CD14-positive monocyte (primary cell): ENCODE results near the gene MAST1. TPM values are rescaled to one million over a fixed set of nuclear protein-coding genes. Genes with fewer than 3 reads are reported as not detected.
A peak's percentile ranks its signal among the peaks of the same experiment; 100 is the strongest.

ENCODE experiments used
- DNase-seq, 3 donors: peaks; one replicate each; pipeline ENCODE4 v3.0.0-alpha.2; 2011 to 2022
- H2AFZ ChIP-seq: 2 replicates; pipeline ENCODE4 v1.6.0; 2012; ENCODE audit warnings: mild to moderate bottlenecking, low read depth, low read length, inconsistent platforms; ENCODE audit not compliant: insufficient read depth, poor library complexity, severe bottlenecking
- H3K27ac ChIP-seq, 2 donors: 1 replicate in 1 of 2; 2 replicates in 1 of 2; pipeline ENCODE4 v1.5.1; 2012 to 2013; ENCODE audit warnings: low read length in 2 of 2, control low read depth in 1 of 2, inconsistent platforms in 1 of 2, low read depth in 1 of 2, mild to moderate bottlenecking in 1 of 2
- H3K27me3 ChIP-seq, 2 donors: one replicate each; pipeline versions ENCODE4 v1.6.0 to v1.6.1; 2011 to 2013; ENCODE audit warnings: low read length in 2 of 2; ENCODE audit not compliant: control insufficient read depth in 2 of 2, insufficient read depth in 2 of 2
- H3K36me3 ChIP-seq, 2 donors: replicated peaks in 1 of 2; 1 replicate in 1 of 2; 2 replicates in 1 of 2; pipeline versions ENCODE4 v1.5.1 to v1.6.1; 2012 to 2013; ENCODE audit warnings: low read length in 2 of 2, control low read depth in 1 of 2, inconsistent platforms in 1 of 2, mild to moderate bottlenecking in 1 of 2; ENCODE audit not compliant: insufficient read depth in 2 of 2, control insufficient read depth in 1 of 2
- H3K4me1 ChIP-seq, 2 donors: 1 replicate in 1 of 2; 2 replicates in 1 of 2; pipeline versions ENCODE4 v1.5.1 to v1.6.1; 2012 to 2013; ENCODE audit warnings: low read length in 2 of 2, control low read depth in 1 of 2, inconsistent platforms in 1 of 2, mild to moderate bottlenecking in 1 of 2, moderate library complexity in 1 of 2; ENCODE audit not compliant: insufficient read depth in 2 of 2, control insufficient read depth in 1 of 2
- H3K4me2 ChIP-seq: replicated peaks from 2 replicates; pipeline ENCODE3; 2012; ENCODE audit warnings: low read length, moderate library complexity, mild to moderate bottlenecking; ENCODE audit not compliant: poor library complexity, severe bottlenecking; ENCODE audit errors: extremely low read depth
- H3K4me3 ChIP-seq, 3 experiments: fragments of 200-600 bp in 1 of 3; sonication (generic) in 1 of 3; replicated peaks in 1 of 3; 1 replicate in 2 of 3; 2 replicates in 1 of 3; pipeline ENCODE4 v1.5.1; 2011 to 2013; ENCODE audit warnings: low read length in 3 of 3, mild to moderate bottlenecking in 3 of 3, control low read depth in 2 of 3, low read depth in 2 of 3, inconsistent platforms in 1 of 3, moderate library complexity in 1 of 3
- H3K79me2 ChIP-seq: 2 replicates; pipeline ENCODE4 v1.6.0; 2012; ENCODE audit warnings: mild to moderate bottlenecking, control low read depth, inconsistent platforms, low read length, moderate library complexity; ENCODE audit not compliant: insufficient read depth
- H3K9ac ChIP-seq: 2 replicates; pipeline ENCODE4 v1.6.0; 2017; ENCODE audit warnings: low read length, mild to moderate bottlenecking; ENCODE audit not compliant: insufficient read depth, poor library complexity, severe bottlenecking
- H3K9me3 ChIP-seq, 2 donors: replicated peaks in 1 of 2; 1 replicate in 1 of 2; 2 replicates in 1 of 2; pipeline versions ENCODE4 v1.5.1 to v1.6.1; 2012 to 2013; ENCODE audit warnings: low read length in 2 of 2, control low read depth in 1 of 2; ENCODE audit not compliant: control insufficient read depth in 1 of 2, insufficient read depth in 1 of 2
- H4K20me1 ChIP-seq: 2 replicates; pipeline ENCODE4 v1.6.0; 2012; ENCODE audit warnings: mild to moderate bottlenecking, low read length, control low read depth, moderate library complexity; ENCODE audit not compliant: insufficient read depth
- H3K27ac Mint-ChIP-seq, 7 donors: one replicate each; pipeline ENCODE4 v1.8.0; 2020; ENCODE audit warnings: mild to moderate bottlenecking in 7 of 7, mixed read lengths in 7 of 7, moderate library complexity in 6 of 7, inconsistent platforms in 2 of 7
- H3K27me3 Mint-ChIP-seq, 3 donors: one replicate each; pipeline ENCODE4 v1.8.0; 2021 to 2022; ENCODE audit warnings: low read depth in 3 of 3, mild to moderate bottlenecking in 3 of 3, mixed read lengths in 3 of 3, moderate library complexity in 3 of 3, inconsistent platforms in 1 of 3
- H3K36me3 Mint-ChIP-seq, 2 donors: one replicate each; pipeline ENCODE4 v1.8.0; 2020; ENCODE audit warnings: mixed read lengths in 2 of 2, inconsistent platforms in 1 of 2, mild to moderate bottlenecking in 1 of 2
- H3K4me1 Mint-ChIP-seq: one replicate; pipeline ENCODE4 v1.8.0; 2020; ENCODE audit warnings: mild to moderate bottlenecking, mixed read lengths
- H3K4me3 Mint-ChIP-seq, 2 donors: one replicate each; pipeline ENCODE4 v1.8.0; 2020; ENCODE audit warnings: mild to moderate bottlenecking in 2 of 2, mixed read lengths in 2 of 2, moderate library complexity in 1 of 2
- H3K9me3 Mint-ChIP-seq, 7 donors: one replicate each; pipeline ENCODE4 v1.8.0; 2020 to 2022; ENCODE audit warnings: mixed read lengths in 7 of 7, mild to moderate bottlenecking in 6 of 7, moderate library complexity in 6 of 7, inconsistent platforms in 2 of 7
- CTCF ChIP-seq: fragments of 200-600 bp; IDR thresholded peaks from one replicate; pipeline ENCODE4 v1.8.0; 2022; ENCODE audit warnings: antibody characterized with exemption, mild to moderate bottlenecking
- whole genome bisulfite sequencing: methylation state at CpG from one replicate; pipeline ENCODE4 v1.1.5; 2013; ENCODE audit warnings: missing lambda C conversion rate; ENCODE audit not compliant: insufficient coverage; 5-methylcytosine and 5-hydroxymethylcytosine counted together
- intact Hi-C, 2 donors: fragments of 100-400 bp; cut with micrococcal nuclease; formaldehyde crosslinking; loops; one replicate each; pipeline versions ENCODE4 v1.15.0 to v1.15.1; 2023
- polyA plus RNA-seq, 3 donors: library from polyadenylated mRNA; depleted of rRNA in 1 of 3; unstranded in 2 of 3; stranded (reverse) in 1 of 3; fragments of 300-500 nt in 2 of 3; fragments of >200 nt in 1 of 3; fragmentation: Illumina TruSeq in 2 of 3; gene quantifications; 1 replicate in 2 of 3; 2 replicates in 1 of 3; pipeline ENCODE4 v1.2.3, GENCODE V29; 2012 to 2021

Gene MAST1
- polyA plus RNA-seq, 3 donors = 0.28 to 3.6 (median 1.1) TPM

DNA sequence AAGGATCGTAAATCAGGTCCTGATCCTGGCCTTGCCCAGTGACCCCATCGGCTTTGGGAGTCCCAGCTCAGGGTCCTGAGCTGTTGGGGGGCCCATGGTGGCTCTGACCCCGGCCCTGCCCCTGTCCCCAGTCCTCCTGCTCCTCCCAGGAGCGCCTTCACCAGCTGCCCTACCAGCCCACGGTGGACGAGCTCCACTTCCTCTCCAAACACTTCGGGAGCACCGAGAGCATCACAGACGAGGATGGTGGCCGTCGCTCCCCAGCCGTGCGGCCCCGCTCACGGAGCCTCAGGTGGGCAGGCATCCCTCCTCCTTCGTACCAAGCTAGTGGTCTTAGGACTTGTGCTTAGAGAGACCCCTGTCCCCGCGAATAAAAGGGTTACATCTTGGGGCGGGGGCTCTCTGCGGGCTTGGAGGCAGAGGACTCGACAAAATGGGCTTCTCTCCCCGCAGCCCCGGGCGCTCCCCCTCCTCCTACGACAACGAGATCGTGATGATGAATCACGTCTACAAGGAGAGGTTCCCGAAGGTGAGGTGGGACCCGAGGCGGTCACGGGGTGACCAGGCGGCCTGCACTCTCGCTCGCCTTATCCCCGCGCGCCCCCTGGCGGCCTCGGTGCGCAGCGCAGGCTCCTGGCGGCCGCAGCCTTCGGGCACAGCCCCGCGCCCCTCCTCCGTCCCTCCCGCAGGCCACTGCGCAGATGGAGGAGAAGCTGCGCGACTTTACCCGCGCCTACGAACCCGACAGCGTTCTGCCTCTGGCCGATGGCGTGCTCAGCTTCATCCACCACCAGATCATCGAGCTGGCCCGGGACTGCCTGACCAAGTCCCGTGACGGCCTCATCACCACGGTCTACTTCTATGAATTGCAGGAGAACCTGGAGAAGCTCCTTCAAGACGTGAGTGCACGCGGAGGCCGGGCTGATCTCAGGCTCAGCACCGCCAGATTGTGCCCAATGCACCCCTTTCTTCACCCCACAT, 9.1 kb downstream of the MAST1 start:
- no peak overlapping the region for H3K9ac ChIP-seq
- Mint-ChIP-seq H3K4me1 (peaks cover 9% of the 10 kb centered on the region), H3K27me3 (peaks cover 30 to 53% (median 32%) of the 10 kb centered on the region in 3 donors), H3K9me3 (peaks cover 0 to 2% (median 0%) of the 10 kb centered on the region in 7 donors), H3K4me3 (peak overlapping the region; percentile 45 to 81), H3K36me3 (no peaks in the 10 kb centered on the region), H3K27ac (peak overlapping the region in 4 of 7 donors; percentile 13 to 78 (median 55))
- no peaks in the 10 kb centered on the region for H3K9me3 ChIP-seq
- peaks cover 11 to 12% of the 10 kb centered on the region in 2 donors for H3K4me1 ChIP-seq
- peak; percentile 84 to 94 (median 86) for DNase-seq
- WGBS = 12% methylated on average over 63 of the region's 69 CpGs
- H3K4me2 ChIP-seq = peak overlapping the region; percentile 57
- peak overlapping the region; percentile 80 for H2AFZ ChIP-seq
- H3K4me3 ChIP-seq = peak overlapping the region in 1 of 3 experiments; percentile 42
- H3K27me3 ChIP-seq = peaks cover 0 to 25% of the 10 kb centered on the region in 2 donors
- peak; percentile 99 for TF ChIP-seq CTCF
- H3K36me3 ChIP-seq = no peaks in the 10 kb centered on the region
- H4K20me1 ChIP-seq = no peaks in the 10 kb centered on the region
- no peak overlapping the region for H3K27ac ChIP-seq
- intact Hi-C loops = loop anchor here (2.0 to 5.0 kb wide), 4 partner anchors 50 to 85 kb away; no protein-coding TSS in a partner anchor
- no peaks in the 10 kb centered on the region for H3K79me2 ChIP-seq

DNA sequence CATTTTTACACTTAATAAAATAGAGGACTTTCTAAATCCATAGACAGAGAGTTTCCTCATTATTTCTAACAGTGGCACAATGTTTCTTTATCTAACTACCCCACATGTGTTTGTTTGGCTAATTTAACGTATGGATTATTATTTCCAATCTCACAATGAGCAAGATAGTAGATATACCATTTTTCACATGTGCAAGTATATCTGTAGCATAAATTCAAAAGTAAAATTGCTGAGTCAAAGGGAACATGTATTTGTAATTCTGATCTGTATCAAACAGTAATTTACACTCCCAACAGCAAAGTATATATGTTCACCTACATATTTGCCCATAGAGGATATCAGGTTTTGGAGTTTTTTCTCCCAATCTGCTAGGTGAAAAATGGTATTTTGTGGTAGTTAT, 18.3 kb downstream of the MAST1 start:
- Mint-ChIP-seq H3K27me3 (peaks cover 4 to 10% (median 9%) of the 10 kb centered on the region in 3 donors), H3K9me3 (peaks cover 0 to 15% (median 7%) of the 10 kb centered on the region in 7 donors), H3K36me3 (no peaks in the 10 kb centered on the region), H3K27ac (no peak overlapping the region), H3K4me3 (no peak overlapping the region), H3K4me1 (no peaks in the 10 kb centered on the region)
- Histone ChIP-seq H3K9ac (no peak overlapping the region), H3K36me3 (no peaks in the 10 kb centered on the region), H3K27me3 (no peaks in the 10 kb centered on the region), H3K4me1 (no peaks in the 10 kb centered on the region), H3K4me2 (no peak overlapping the region), H3K4me3 (no peak overlapping the region), H4K20me1 (no peaks in the 10 kb centered on the region), H2AFZ (no peak overlapping the region), H3K27ac (no peak overlapping the region), H3K9me3 (peaks cover 0 to 9% of the 10 kb centered on the region in 2 donors), H3K79me2 (no peaks in the 10 kb centered on the region)
- WGBS = no CpG with 5 or more reads among the region's 1 CpG
- intact Hi-C loops = no loop called here
- no peak for TF ChIP-seq CTCF
- no peak for DNase-seq
